Measurements from ENCODE around the gene ADAMTS9.

Gene ADAMTS9

GRCh38 chr3:64647825-64648224 is 40.0 kb downstream of the ADAMTS9 start:
- Histone ChIP-seq H3K36me3 (no peaks in the 10 kb centered on the region), H3K27ac (no peak overlapping the region)

GRCh38 chr3:64645243-64645642 is 42.6 kb downstream of the ADAMTS9 start:
- Histone ChIP-seq H4K20me1 (no peaks in the 10 kb centered on the region), H3K9me3 (no peaks in the 10 kb centered on the region), H3K27me3 (no peaks in the 10 kb centered on the region), H3K4me3 (no peak overlapping the region), H3K36me3 (no peaks in the 10 kb centered on the region), H3K9ac (no peak overlapping the region), H3K4me2 (no peak overlapping the region), H3K27ac (no peak overlapping the region), H3K4me1 (0 out of 2 replicates have a peak, but pooled peaks cover 5% of the 10 kb centered on the region)
- no peak for TF ChIP-seq Cebpa-rat (IDR thresholded peaks at IDR 0.05)

More at GRCh38 chr3:64647825-64648224, 40.0 kb downstream of the ADAMTS9 start:
- no peaks in the 10 kb centered on the region for H4K20me1 ChIP-seq
- no peak overlapping the region for H3K9ac ChIP-seq
- H3K4me2 ChIP-seq, result no peak overlapping the region
- no peak overlapping the region for H3K4me3 ChIP-seq
- no peaks in the 10 kb centered on the region for H3K27me3 ChIP-seq
- TF ChIP-seq Cebpa-rat (IDR thresholded peaks at IDR 0.05), result no peak
- no peaks in the 10 kb centered on the region for H3K9me3 ChIP-seq
- 0 out of 2 replicates have a peak, but pooled peaks cover under 1% of the 10 kb centered on the region for H3K4me1 ChIP-seq

- H3K27me3 ChIP-seq, result no peaks in the 10 kb centered on the region
- H3K36me3 ChIP-seq, result no peaks in the 10 kb centered on the region
- H3K4me1 ChIP-seq, result 0 out of 2 replicates have a peak, but pooled peaks cover 5% of the 10 kb centered on the region
- no peak overlapping the region for H3K9ac ChIP-seq
- no peak overlapping the region for H3K4me3 ChIP-seq
- H4K20me1 ChIP-seq, result no peaks in the 10 kb centered on the region
- no peak overlapping the region for H3K27ac ChIP-seq
- no peak for TF ChIP-seq Cebpa-rat (IDR thresholded peaks at IDR 0.05)
- H3K9me3 ChIP-seq, result no peaks in the 10 kb centered on the region
- no peak overlapping the region for H3K4me2 ChIP-seq
Observed at GRCh38 chr3:64644483-64644882, 43.3 kb downstream of the ADAMTS9 start.

GRCh38 chr3:64642327-64643151 is 45.3 kb downstream of the ADAMTS9 start:
- TF ChIP-seq Cebpa-rat (IDR thresholded peaks at IDR 0.05), result no peak
- Histone ChIP-seq H3K36me3 (no peaks in the 10 kb centered on the region), H3K9me3 (no peaks in the 10 kb centered on the region)

GRCh38 chr3:64638981-64639481 is 48.8 kb downstream of the ADAMTS9 start:
- no peak for TF ChIP-seq Cebpa-rat (IDR thresholded peaks at IDR 0.05)
- H4K20me1 ChIP-seq, result no peaks in the 10 kb centered on the region
- no peak overlapping the region for H3K4me3 ChIP-seq
- no peak overlapping the region for H3K4me2 ChIP-seq
- H3K36me3 ChIP-seq, result no peaks in the 10 kb centered on the region
- 0 out of 2 replicates have a peak, but pooled peaks cover 5% of the 10 kb centered on the region for H3K4me1 ChIP-seq
- H3K9me3 ChIP-seq, result no peaks in the 10 kb centered on the region
- no peak overlapping the region for H3K27ac ChIP-seq
- H3K9ac ChIP-seq, result no peak overlapping the region
- H3K27me3 ChIP-seq, result no peaks in the 10 kb centered on the region

More at GRCh38 chr3:64642327-64643151, 45.3 kb downstream of the ADAMTS9 start:
- no peaks in the 10 kb centered on the region for H4K20me1 ChIP-seq
- no peak overlapping the region for H3K9ac ChIP-seq
- no peaks in the 10 kb centered on the region for H3K27me3 ChIP-seq
- no peak overlapping the region for H3K4me3 ChIP-seq
- H3K4me1 ChIP-seq, result 0 out of 2 replicates have a peak, but pooled peaks cover 5% of the 10 kb centered on the region
- H3K27ac ChIP-seq, result no peak overlapping the region
- H3K4me2 ChIP-seq, result no peak overlapping the region

GRCh38 chr3:64638511-64638910 is 49.3 kb downstream of the ADAMTS9 start:
- no peaks in the 10 kb centered on the region for H3K9me3 ChIP-seq
- no peaks in the 10 kb centered on the region for H3K36me3 ChIP-seq
- H3K27ac ChIP-seq, result no peak overlapping the region
- 0 out of 2 replicates have a peak, but pooled peaks cover 5% of the 10 kb centered on the region for H3K4me1 ChIP-seq
- no peak for TF ChIP-seq Cebpa-rat (IDR thresholded peaks at IDR 0.05)
- no peaks in the 10 kb centered on the region for H4K20me1 ChIP-seq
- H3K4me3 ChIP-seq, result no peak overlapping the region
- no peaks in the 10 kb centered on the region for H3K27me3 ChIP-seq
- no peak overlapping the region for H3K9ac ChIP-seq
- no peak overlapping the region for H3K4me2 ChIP-seq

- Histone ChIP-seq H3K27ac (no peak overlapping the region), H4K20me1 (no peaks in the 10 kb centered on the region), H3K9me3 (no peaks in the 10 kb centered on the region), H3K27me3 (no peaks in the 10 kb centered on the region), H3K4me2 (no peak overlapping the region), H3K36me3 (no peaks in the 10 kb centered on the region), H3K9ac (no peak overlapping the region), H3K4me1 (no peaks in the 10 kb centered on the region), H3K4me3 (no peak overlapping the region)
- TF ChIP-seq Cebpa-rat (IDR thresholded peaks at IDR 0.05), result no peak
Observed at GRCh38 chr3:64634417-64634816, 53.4 kb downstream of the ADAMTS9 start.

- Histone ChIP-seq H3K27me3 (no peaks in the 10 kb centered on the region), H3K36me3 (no peaks in the 10 kb centered on the region), H3K4me1 (no peaks in the 10 kb centered on the region), H4K20me1 (no peaks in the 10 kb centered on the region), H3K9me3 (no peaks in the 10 kb centered on the region), H3K27ac (no peak overlapping the region), H3K4me2 (no peak overlapping the region), H3K9ac (no peak overlapping the region), H3K4me3 (no peak overlapping the region)
- no peak for TF ChIP-seq Cebpa-rat (IDR thresholded peaks at IDR 0.05)
Observed at GRCh38 chr3:64631951-64632350, 55.8 kb downstream of the ADAMTS9 start.

GRCh38 chr3:64627471-64628321 is 60.1 kb downstream of the ADAMTS9 start:
- Histone ChIP-seq H3K27me3 (no peaks in the 10 kb centered on the region), H3K4me2 (no peak overlapping the region), H3K36me3 (no peaks in the 10 kb centered on the region), H3K27ac (no peak overlapping the region), H3K9me3 (no peaks in the 10 kb centered on the region; the same call in 1 of the 2 replicates), H3K9ac (no peak overlapping the region), H3K4me1 (no peaks in the 10 kb centered on the region), H3K4me3 (no peak overlapping the region), H4K20me1 (no peaks in the 10 kb centered on the region)
- TF ChIP-seq Cebpa-rat (IDR thresholded peaks at IDR 0.05), result no peak

All from BLaER1 (cell line).